HepG2 (cell line): ENCODE measurements around the gene C1QTNF5. TPM values are rescaled to one million over a fixed set of nuclear protein-coding genes. Genes with fewer than 3 reads are reported as not detected.

Experiments used
- BCL6 ChIP-seq: IDR thresholded peaks from 2 replicates; pipeline ENCODE4 v1.6.1; 2016; ENCODE audit warnings: missing genetic modification reagents, missing compliant biosample characterization
- CENPBD1 ChIP-seq: sonication (generic); formaldehyde crosslinking; IDR thresholded peaks from 2 replicates; pipeline ENCODE4 v1.8.0; 2022; ENCODE audit warnings: missing genetic modification reagents, low read depth, mild to moderate bottlenecking, borderline replicate concordance
- FOXC1 ChIP-seq: sonication (generic); formaldehyde crosslinking; IDR thresholded peaks from 2 replicates; pipeline ENCODE4 v1.8.0; 2022; ENCODE audit warnings: mild to moderate bottlenecking, missing genetic modification reagents, borderline replicate concordance
- HDAC6 ChIP-seq: fragments of 200-600 bp; sonication (generic); IDR thresholded peaks from 2 replicates; pipeline ENCODE4 v1.7.0; 2017; ENCODE audit warnings: mild to moderate bottlenecking, antibody characterized with exemption, low read length, low read depth
- HNRNPUL1 ChIP-seq: fragments of 200-400 bp; formaldehyde crosslinking; IDR thresholded peaks from 2 replicates; pipeline ENCODE4 v1.6.1; 2017; ENCODE audit warnings: low read depth, mild to moderate bottlenecking, low read length, moderate library complexity
- JUND ChIP-seq: sonication (generic); formaldehyde crosslinking; IDR thresholded peaks from 2 replicates; pipeline ENCODE4 v1.8.0; 2022; ENCODE audit warnings: mild to moderate bottlenecking, missing genetic modification reagents
- KAT2B ChIP-seq: fragments of 150-350 bp; IDR thresholded peaks from 2 replicates; pipeline ENCODE4 v1.6.1; 2014; ENCODE audit warnings: low read depth, low read length, borderline replicate concordance
- KDM1A ChIP-seq: IDR thresholded peaks from 2 replicates; pipeline ENCODE4 v1.6.1; 2016; ENCODE audit warnings: missing compliant biosample characterization
- MED8 ChIP-seq: sonication (generic); formaldehyde crosslinking; IDR thresholded peaks from 2 replicates; pipeline ENCODE4 v1.8.1; 2023; ENCODE audit warnings: mild to moderate bottlenecking, missing genetic modification reagents; ENCODE audit not compliant: insufficient replicate concordance
- NCOA2 ChIP-seq: sonication (generic); formaldehyde crosslinking; IDR thresholded peaks from 2 replicates; pipeline ENCODE4 v1.8.0; 2022; ENCODE audit warnings: inconsistent platforms
- NFATC3 ChIP-seq: sonication (generic); formaldehyde crosslinking; IDR thresholded peaks from 2 replicates; pipeline ENCODE4 v1.5.1; 2020; ENCODE audit warnings: mild to moderate bottlenecking, missing genetic modification reagents
- NFE2 ChIP-seq: sonication (generic); formaldehyde crosslinking; IDR thresholded peaks from 2 replicates; pipeline ENCODE4 v1.4.0; 2020; ENCODE audit warnings: missing genetic modification reagents
- RFX5 ChIP-seq: IDR thresholded peaks from 2 replicates; pipeline ENCODE4 v1.6.1; 2011; ENCODE audit warnings: low read depth, low read length, improper control_type of control experiment
- RNF2 ChIP-seq: fragments of 450-650 bp; conservative IDR thresholded peaks from 2 replicates; pipeline ENCODE4 v1.6.1; 2016; ENCODE audit warnings: low read depth
- SAP130 ChIP-seq: IDR thresholded peaks from 2 replicates; pipeline ENCODE4 v1.6.1; 2016; ENCODE audit warnings: low read depth
- SIN3A ChIP-seq: IDR thresholded peaks from 2 replicates; pipeline ENCODE4 v1.6.1; 2011; ENCODE audit warnings: low read depth, mild to moderate bottlenecking, control low read depth, low read length, borderline replicate concordance
- SMAD3 ChIP-seq: sonication (generic); formaldehyde crosslinking; IDR thresholded peaks from 2 replicates; pipeline ENCODE4 v1.4.0; 2020; ENCODE audit warnings: missing genetic modification reagents
- SNAPC2 ChIP-seq: sonication (generic); formaldehyde crosslinking; IDR thresholded peaks from 2 replicates; pipeline ENCODE4 v1.8.1; 2022; ENCODE audit warnings: mild to moderate bottlenecking, missing genetic modification reagents
- TBP ChIP-seq: sonication (generic); formaldehyde crosslinking; IDR thresholded peaks from 2 replicates; pipeline ENCODE4 v1.5.0; 2020; ENCODE audit warnings: missing genetic modification reagents
- TCF7 ChIP-seq: sonication (generic); IDR thresholded peaks from 2 replicates; pipeline ENCODE4 v1.6.1; 2016; ENCODE audit warnings: antibody characterized with exemption, low read depth
- TIGD3 ChIP-seq: sonication (generic); formaldehyde crosslinking; IDR thresholded peaks from 2 replicates; pipeline ENCODE4 v1.5.1; 2020; ENCODE audit warnings: mild to moderate bottlenecking, missing genetic modification reagents, borderline replicate concordance
- XBP1 ChIP-seq: sonication (generic); formaldehyde crosslinking; IDR thresholded peaks from 2 replicates; pipeline ENCODE4 v1.5.0; 2020; ENCODE audit warnings: missing genetic modification reagents
- ZNF121 ChIP-seq: sonication (generic); formaldehyde crosslinking; IDR thresholded peaks from 2 replicates; pipeline ENCODE4 v1.5.0; 2020; ENCODE audit warnings: mild to moderate bottlenecking, missing genetic modification reagents
- ZNF484 ChIP-seq: sonication (generic); formaldehyde crosslinking; IDR thresholded peaks from 2 replicates; pipeline ENCODE4 v1.5.1; 2020; ENCODE audit warnings: mild to moderate bottlenecking, low read depth, missing genetic modification reagents, borderline replicate concordance
- ZNF605 ChIP-seq: sonication (generic); formaldehyde crosslinking; IDR thresholded peaks from 2 replicates; pipeline ENCODE4 v1.8.0; 2022; ENCODE audit warnings: mild to moderate bottlenecking, missing genetic modification reagents
- ZNF777 ChIP-seq: sonication (generic); formaldehyde crosslinking; IDR thresholded peaks from 2 replicates; pipeline ENCODE4 v1.4.0; 2020; ENCODE audit warnings: missing genetic modification reagents
- ZNF883 ChIP-seq: sonication (generic); formaldehyde crosslinking; IDR thresholded peaks from 2 replicates; pipeline ENCODE4 v1.5.1; 2020; ENCODE audit warnings: mild to moderate bottlenecking, missing genetic modification reagents; ENCODE audit errors: not compliant biosample characterization
- polyA plus RNA-seq, 8 experiments: library from polyadenylated mRNA; depleted of rRNA in 3 of 8; stranded (reverse) in 7 of 8; unstranded in 1 of 8; fragments of >200 nt; fragmentation: Illumina TruSeq in 4 of 8; extraction: Trizol in 4 of 8; gene quantifications; 2 replicates each; pipeline versions ENCODE4 v1.2.1 to v1.2.3, GENCODE V29; 2011 to 2016; ENCODE audit warnings: low read depth in 4 of 8, missing spikeins in 1 of 8, mixed read lengths in 1 of 8; ENCODE audit not compliant: insufficient read depth in 1 of 8
- total RNA-seq, 5 experiments: library from RNA; depleted of rRNA; stranded (reverse); fragments of >200 nt; fragmentation: Illumina TruSeq; extraction: Trizol; gene quantifications; 2 replicates each; pipeline ENCODE4 v1.2.3, GENCODE V29; 2016; ENCODE audit warnings: low read depth in 1 of 5
- TF ChIP-seq, protein P1 (sequence below): sonication (generic); formaldehyde crosslinking; IDR thresholded peaks from 2 replicates; pipeline ENCODE4 v1.5.0; 2020; ENCODE audit warnings: missing genetic modification reagents
- TF ChIP-seq, protein P2 (sequence below): sonication (generic); formaldehyde crosslinking; IDR thresholded peaks from 2 replicates; pipeline ENCODE4 v1.4.0; 2020; ENCODE audit warnings: missing genetic modification reagents

C1QTNF5 gene
- total and polyA plus RNA-seq, 2 of the 13 experiments (the other 11 are each of a cell fraction or from before 2014, with no cell fraction given), result 0.86 to 1.2 TPM

DNA sequence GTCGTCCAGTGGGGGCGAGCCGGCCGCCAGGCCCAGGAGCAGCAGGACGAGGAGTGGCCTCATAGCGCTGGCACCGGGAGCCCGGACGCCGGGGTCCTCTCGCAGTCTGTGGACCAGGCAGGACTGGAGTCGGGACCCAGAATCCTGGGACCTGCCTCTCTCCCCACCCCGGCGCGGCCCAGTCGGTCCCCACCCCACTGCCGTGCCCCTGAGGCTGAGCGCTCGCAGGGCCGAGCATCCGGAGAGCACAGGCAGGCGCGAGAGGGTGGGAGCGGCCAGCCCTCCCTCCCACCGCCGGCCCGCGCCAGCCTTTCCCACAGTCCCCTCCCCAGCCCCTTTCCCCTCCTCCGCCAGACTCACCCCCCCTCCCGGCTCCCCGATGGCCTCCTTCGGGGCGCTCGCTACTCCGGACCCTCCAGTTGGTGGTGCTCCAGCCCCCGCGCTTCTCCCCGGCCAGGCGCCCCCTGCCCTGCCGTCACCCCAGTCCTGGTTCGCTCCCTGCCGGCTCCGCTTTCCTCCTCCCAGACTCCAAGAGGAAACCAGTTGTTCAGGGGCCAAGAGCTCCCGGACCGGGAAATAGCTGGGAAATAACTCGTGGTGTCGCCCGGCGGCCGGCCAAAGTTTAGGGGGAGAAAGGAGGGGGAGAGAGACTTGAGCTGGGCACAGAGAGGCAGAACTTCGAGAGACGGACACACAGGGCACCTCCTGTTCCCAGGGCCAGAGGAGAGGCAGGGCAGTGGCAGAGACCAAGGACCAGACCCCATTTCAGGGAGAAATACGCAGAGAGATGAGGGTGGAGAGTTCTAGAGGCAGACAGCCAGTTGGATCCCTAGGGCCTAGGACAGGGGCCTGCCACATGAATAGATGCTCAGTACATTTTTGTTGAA is at the start of gene C1QTNF5 (continued):
- TF ChIP-seq TIGD3 (CRISPR knock-in tag) (no peak), RFX5 (no peak), SNAPC2 (CRISPR knock-in tag) (no peak), NCOA2 (no peak), TCF7 (no peak), KAT2B (no peak), HNRNPUL1 (no peak), SAP130 (CRISPR knock-in tag) (0 out of 2 replicates have a peak, but pooled peaks have one; percentile 10), KDM1A (CRISPR knock-in tag) (no peak), RNF2 (no peak), NFE2 (CRISPR knock-in tag) (no peak), ZNF777 (CRISPR knock-in tag) (peak; percentile 64), FOXC1 (CRISPR knock-in tag) (0 out of 2 replicates have a peak, but pooled peaks have one; percentile 41), HDAC6 (no peak), ZNF484 (CRISPR knock-in tag) (no peak), SIN3A (no peak), ZNF121 (CRISPR knock-in tag) (no peak), CENPBD1 (CRISPR knock-in tag) (no peak), ZNF605 (CRISPR knock-in tag) (peak; percentile 28; the same call in 1 of the 2 replicates), XBP1 (CRISPR knock-in tag) (no peak), NFATC3 (CRISPR knock-in tag) (no peak), SMAD3 (CRISPR knock-in tag) (no peak), ZNF883 (no peak), MED8 (CRISPR knock-in tag) (no peak), TBP (CRISPR knock-in tag) (no peak), BCL6 (no peak), JUND (CRISPR knock-in tag) (no peak)
- TF ChIP-seq, protein P1, sequence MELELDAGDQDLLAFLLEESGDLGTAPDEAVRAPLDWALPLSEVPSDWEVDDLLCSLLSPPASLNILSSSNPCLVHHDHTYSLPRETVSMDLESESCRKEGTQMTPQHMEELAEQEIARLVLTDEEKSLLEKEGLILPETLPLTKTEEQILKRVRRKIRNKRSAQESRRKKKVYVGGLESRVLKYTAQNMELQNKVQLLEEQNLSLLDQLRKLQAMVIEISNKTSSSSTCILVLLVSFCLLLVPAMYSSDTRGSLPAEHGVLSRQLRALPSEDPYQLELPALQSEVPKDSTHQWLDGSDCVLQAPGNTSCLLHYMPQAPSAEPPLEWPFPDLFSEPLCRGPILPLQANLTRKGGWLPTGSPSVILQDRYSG (CRISPR knock-in tag), result 0 out of 2 replicates have a peak, but pooled peaks have one; percentile 7
- TF ChIP-seq, protein P2, sequence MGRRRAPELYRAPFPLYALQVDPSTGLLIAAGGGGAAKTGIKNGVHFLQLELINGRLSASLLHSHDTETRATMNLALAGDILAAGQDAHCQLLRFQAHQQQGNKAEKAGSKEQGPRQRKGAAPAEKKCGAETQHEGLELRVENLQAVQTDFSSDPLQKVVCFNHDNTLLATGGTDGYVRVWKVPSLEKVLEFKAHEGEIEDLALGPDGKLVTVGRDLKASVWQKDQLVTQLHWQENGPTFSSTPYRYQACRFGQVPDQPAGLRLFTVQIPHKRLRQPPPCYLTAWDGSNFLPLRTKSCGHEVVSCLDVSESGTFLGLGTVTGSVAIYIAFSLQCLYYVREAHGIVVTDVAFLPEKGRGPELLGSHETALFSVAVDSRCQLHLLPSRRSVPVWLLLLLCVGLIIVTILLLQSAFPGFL (CRISPR knock-in tag), result no peak
